Measurements from ENCODE around the gene CCHCR1.
A peak's percentile ranks its signal among the peaks of the same experiment; 100 is the strongest.
"Not testable (repeated sequence)": the region's sequence is repeated elsewhere in the genome, so short reads cannot be mapped to it uniquely, and the experiment has no call there.

CCHCR1 gene, protein sequence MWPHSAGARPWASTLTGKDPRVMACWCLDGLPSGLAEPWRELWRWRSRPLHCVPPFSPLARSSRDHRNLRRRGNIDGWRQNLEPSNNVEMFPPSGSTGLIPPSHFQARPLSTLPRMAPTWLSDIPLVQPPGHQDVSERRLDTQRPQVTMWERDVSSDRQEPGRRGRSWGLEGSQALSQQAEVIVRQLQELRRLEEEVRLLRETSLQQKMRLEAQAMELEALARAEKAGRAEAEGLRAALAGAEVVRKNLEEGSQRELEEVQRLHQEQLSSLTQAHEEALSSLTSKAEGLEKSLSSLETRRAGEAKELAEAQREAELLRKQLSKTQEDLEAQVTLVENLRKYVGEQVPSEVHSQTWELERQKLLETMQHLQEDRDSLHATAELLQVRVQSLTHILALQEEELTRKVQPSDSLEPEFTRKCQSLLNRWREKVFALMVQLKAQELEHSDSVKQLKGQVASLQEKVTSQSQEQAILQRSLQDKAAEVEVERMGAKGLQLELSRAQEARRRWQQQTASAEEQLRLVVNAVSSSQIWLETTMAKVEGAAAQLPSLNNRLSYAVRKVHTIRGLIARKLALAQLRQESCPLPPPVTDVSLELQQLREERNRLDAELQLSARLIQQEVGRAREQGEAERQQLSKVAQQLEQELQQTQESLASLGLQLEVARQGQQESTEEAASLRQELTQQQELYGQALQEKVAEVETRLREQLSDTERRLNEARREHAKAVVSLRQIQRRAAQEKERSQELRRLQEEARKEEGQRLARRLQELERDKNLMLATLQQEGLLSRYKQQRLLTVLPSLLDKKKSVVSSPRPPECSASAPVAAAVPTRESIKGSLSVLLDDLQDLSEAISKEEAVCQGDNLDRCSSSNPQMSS

GRCh38 chr6:31157513-31158139 is at the start of gene CCHCR1:
CCHCR1 (minus strand) TSS chr6:31157802; CDS start chr6:31157600, 202 bp downstream.
- Histone ChIP-seq H3K4me3 (ENCODE audit: low read depth in 1 of 5, low read length in 5 of 5) (peak within 1 kb of the TSS; percentile 73 to 89 (median 87)), H3K27ac (ENCODE audit: low read depth, low read length) (peak within 1 kb of the TSS; percentile 30), H3K9ac (ENCODE audit: low read length in 5 of 5) (peak within 1 kb of the TSS in 4 of 5 donors; percentile 74 to 84 (median 80)), H3K36me3 (ENCODE audit: control insufficient read depth in 5 of 5, insufficient read depth in 5 of 5, low read length in 5 of 5) (peaks cover 0 to 25% (median 12%) of the 10 kb centered on the region in 5 donors), H3K9me3 (ENCODE audit: control insufficient read depth in 5 of 5, low read length in 5 of 5) (no peaks in the 10 kb centered on the region), H3K27me3 (ENCODE audit: control insufficient read depth in 5 of 5, insufficient read depth in 4 of 5, low read length in 5 of 5) (peaks cover 0 to 5% (median 0%) of the 10 kb centered on the region in 5 donors), H3K4me1 (ENCODE audit: control insufficient read depth in 5 of 5, insufficient read depth in 5 of 5, low read length in 5 of 5) (peaks cover 7 to 21% (median 17%) of the 10 kb centered on the region in 5 donors)

- Histone ChIP-seq H3K9ac (ENCODE audit: low read length in 5 of 5) (no peak overlapping the region), H3K4me3 (ENCODE audit: low read depth in 1 of 5, low read length in 5 of 5) (no peak overlapping the region), H3K4me1 (ENCODE audit: control insufficient read depth in 5 of 5, insufficient read depth in 5 of 5, low read length in 5 of 5) (peaks cover 0 to 35% (median 29%) of the 10 kb centered on the region in 5 donors), H3K27ac (ENCODE audit: low read depth, low read length) (no peak overlapping the region), H3K27me3 (ENCODE audit: control insufficient read depth in 5 of 5, insufficient read depth in 4 of 5, low read length in 5 of 5) (no peaks in the 10 kb centered on the region), H3K36me3 (ENCODE audit: control insufficient read depth in 5 of 5, insufficient read depth in 5 of 5, low read length in 5 of 5) (peaks cover 0 to 3% (median 2%) of the 10 kb centered on the region in 5 donors), H3K9me3 (ENCODE audit: control insufficient read depth in 5 of 5, low read length in 5 of 5) (peaks cover 0 to 5% (median 2%) of the 10 kb centered on the region in 5 donors)
Observed at GRCh38 chr6:31205638-31206037, 48.0 kb upstream of the CCHCR1 start.

GRCh38 chr6:31204751-31205145 is 47.1 kb upstream of the CCHCR1 start:
- Histone ChIP-seq H3K27ac (ENCODE audit: low read depth, low read length) (peak overlapping the region; percentile 89), H3K4me1 (ENCODE audit: control insufficient read depth in 5 of 5, insufficient read depth in 5 of 5, low read length in 5 of 5) (peaks cover 0 to 38% (median 27%) of the 10 kb centered on the region in 5 donors), H3K36me3 (ENCODE audit: control insufficient read depth in 5 of 5, insufficient read depth in 5 of 5, low read length in 5 of 5) (peaks cover 0 to 3% (median 2%) of the 10 kb centered on the region in 5 donors), H3K9ac (ENCODE audit: low read length in 5 of 5) (no peak overlapping the region), H3K27me3 (ENCODE audit: control insufficient read depth in 5 of 5, insufficient read depth in 4 of 5, low read length in 5 of 5) (no peaks in the 10 kb centered on the region), H3K4me3 (ENCODE audit: low read depth in 1 of 5, low read length in 5 of 5) (peak overlapping the region in 1 of 5 donors; percentile 66), H3K9me3 (ENCODE audit: control insufficient read depth in 5 of 5, low read length in 5 of 5) (peaks cover 0 to 11% (median 2%) of the 10 kb centered on the region in 5 donors)

DNA sequence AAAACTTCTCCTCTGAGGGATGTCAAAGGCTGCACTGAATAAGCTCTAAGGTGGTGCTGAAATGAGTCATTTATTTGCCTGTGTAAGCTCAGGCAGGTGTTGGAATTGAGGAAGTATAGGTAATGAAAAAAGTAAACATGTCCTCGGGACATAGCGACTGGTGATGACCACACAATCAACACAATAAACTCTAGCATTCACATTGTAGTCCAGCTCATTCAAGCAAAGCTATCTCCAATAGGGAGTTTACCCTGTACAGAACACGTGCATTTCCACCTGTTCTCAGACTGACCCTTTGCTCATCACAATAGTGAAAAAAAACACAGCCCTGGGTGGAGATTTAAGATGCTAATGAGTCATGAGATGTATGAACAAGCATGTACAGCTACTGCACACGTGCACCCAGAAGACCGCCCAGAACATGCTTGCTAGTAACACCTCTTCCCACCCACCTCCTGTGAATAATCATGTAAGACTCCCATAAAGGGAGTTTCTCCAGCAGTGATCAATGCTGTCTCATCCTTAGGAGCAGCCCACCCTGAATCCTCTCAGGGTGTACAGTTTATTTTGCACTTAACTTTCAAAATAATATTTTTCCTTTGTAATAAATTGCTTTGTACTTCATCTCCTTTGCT is 45.9 kb upstream of the CCHCR1 start:
- Histone ChIP-seq H3K4me3 (ENCODE audit: low read depth in 1 of 5, low read length in 5 of 5) (peak overlapping the region; percentile 66 to 85 (median 70)), H3K36me3 (ENCODE audit: control insufficient read depth in 5 of 5, insufficient read depth in 5 of 5, low read length in 5 of 5) (peaks cover 0 to 3% (median 2%) of the 10 kb centered on the region in 5 donors), H3K9ac (ENCODE audit: low read length in 5 of 5) (peak overlapping the region in 3 of 5 donors; percentile 25 to 59 (median 53)), H3K27me3 (ENCODE audit: control insufficient read depth in 5 of 5, insufficient read depth in 4 of 5, low read length in 5 of 5) (no peaks in the 10 kb centered on the region), H3K9me3 (ENCODE audit: control insufficient read depth in 5 of 5, low read length in 5 of 5) (peaks cover 0 to 11% (median 2%) of the 10 kb centered on the region in 5 donors), H3K27ac (ENCODE audit: low read depth, low read length) (peak overlapping the region; percentile 89), H3K4me1 (ENCODE audit: control insufficient read depth in 5 of 5, insufficient read depth in 5 of 5, low read length in 5 of 5) (peaks cover 0 to 33% (median 28%) of the 10 kb centered on the region in 5 donors)

DNA sequence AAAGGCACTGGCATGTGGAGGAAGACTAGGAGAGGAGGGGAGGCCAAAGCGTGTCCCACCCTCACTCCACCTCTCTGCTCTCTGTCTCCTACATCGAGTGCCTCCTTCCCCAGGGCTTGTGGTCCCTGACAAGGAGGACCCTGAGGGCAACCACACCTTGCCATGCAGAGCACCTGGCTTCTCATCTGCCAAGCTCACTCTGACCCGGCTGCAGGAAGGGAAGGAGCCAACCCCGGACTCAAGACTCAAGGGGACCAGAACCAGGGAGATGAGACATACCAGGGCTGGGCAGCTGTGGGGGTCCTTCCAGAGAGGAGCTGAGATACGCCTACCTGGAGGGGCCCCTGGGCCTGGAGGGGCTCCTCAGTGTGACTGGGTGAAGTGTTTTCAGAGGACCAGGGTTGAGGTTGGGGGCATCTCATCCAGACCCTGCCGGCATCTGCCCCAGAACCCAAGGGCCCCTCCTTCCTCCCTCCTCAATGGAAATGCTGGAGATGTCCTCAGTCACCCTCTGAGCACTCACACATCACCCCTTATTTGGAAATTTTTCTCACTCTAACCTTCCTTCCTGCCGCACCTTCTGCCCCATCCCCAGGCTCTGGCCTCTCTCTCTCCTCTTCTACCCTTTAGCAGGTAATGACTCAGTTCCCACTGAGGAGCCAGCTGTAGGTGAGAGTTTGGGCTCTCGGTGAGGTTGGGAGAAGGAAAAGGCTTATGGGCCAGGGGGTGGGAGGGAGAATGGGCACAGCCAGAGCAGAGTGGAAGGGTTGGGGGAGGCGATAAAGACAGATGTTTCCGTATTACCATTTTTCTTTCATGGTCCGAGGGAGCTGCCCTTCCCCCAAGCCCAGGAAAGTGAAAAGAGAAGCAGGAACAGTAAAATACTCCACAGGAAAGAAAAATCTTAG is 44.9 kb upstream of the CCHCR1 start:
- Histone ChIP-seq H3K4me3 (ENCODE audit: low read depth in 1 of 5, low read length in 5 of 5) (no peak overlapping the region), H3K27me3 (ENCODE audit: control insufficient read depth in 5 of 5, insufficient read depth in 4 of 5, low read length in 5 of 5) (no peaks in the 10 kb centered on the region), H3K36me3 (ENCODE audit: control insufficient read depth in 5 of 5, insufficient read depth in 5 of 5, low read length in 5 of 5) (peaks cover 0 to 3% (median 2%) of the 10 kb centered on the region in 5 donors), H3K9ac (ENCODE audit: low read length in 5 of 5) (no peak overlapping the region), H3K4me1 (ENCODE audit: control insufficient read depth in 5 of 5, insufficient read depth in 5 of 5, low read length in 5 of 5) (peaks cover 0 to 33% (median 20%) of the 10 kb centered on the region in 5 donors), H3K9me3 (ENCODE audit: control insufficient read depth in 5 of 5, low read length in 5 of 5) (peaks cover 0 to 11% (median 2%) of the 10 kb centered on the region in 5 donors), H3K27ac (ENCODE audit: low read depth, low read length) (peak overlapping the region; percentile 89)

DNA sequence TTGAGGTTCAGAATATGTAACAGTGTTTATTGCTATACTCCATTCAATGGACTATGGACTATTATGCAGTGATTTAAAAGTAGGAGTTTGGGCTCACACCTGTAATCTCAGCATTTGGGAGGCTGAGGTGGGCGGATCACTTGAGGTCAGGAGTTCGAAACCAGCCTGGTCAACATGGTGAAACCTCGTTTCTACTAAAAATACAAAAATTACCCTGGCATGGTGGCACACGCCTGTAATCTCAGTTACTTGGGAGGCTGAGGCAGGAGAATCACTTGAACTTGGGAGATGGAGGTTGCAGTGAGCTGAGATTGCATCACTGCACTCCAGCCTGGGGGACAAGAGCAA is 41.5 kb upstream of the CCHCR1 start:
- Histone ChIP-seq H3K9me3 (ENCODE audit: control insufficient read depth in 5 of 5, low read length in 5 of 5) (peaks cover 0 to 11% (median 2%) of the 10 kb centered on the region in 5 donors), H3K27ac (ENCODE audit: low read depth, low read length) (peak overlapping the region; percentile 94), H3K9ac (ENCODE audit: low read length in 5 of 5) (peak overlapping the region in 2 of 5 donors; percentile 68 to 84), H3K4me1 (ENCODE audit: control insufficient read depth in 5 of 5, insufficient read depth in 5 of 5, low read length in 5 of 5) (peaks cover 0 to 33% (median 18%) of the 10 kb centered on the region in 5 donors), H3K4me3 (ENCODE audit: low read depth in 1 of 5, low read length in 5 of 5) (peak overlapping the region in 2 of 5 donors; percentile 80 to 81)
- not testable (repeated sequence) for H3K36me3 ChIP-seq (ENCODE audit: control insufficient read depth in 5 of 5, insufficient read depth in 5 of 5, low read length in 5 of 5); H3K27me3 ChIP-seq (ENCODE audit: control insufficient read depth in 5 of 5, insufficient read depth in 4 of 5, low read length in 5 of 5)

GRCh38 chr6:31197559-31198305 is 40.1 kb upstream of the CCHCR1 start:
- peaks cover 0 to 3% (median 2%) of the 10 kb centered on the region in 5 donors for H3K36me3 ChIP-seq (ENCODE audit: control insufficient read depth in 5 of 5, insufficient read depth in 5 of 5, low read length in 5 of 5)

GRCh38 chr6:31196251-31197022 is 38.8 kb upstream of the CCHCR1 start:
- Histone ChIP-seq H3K9ac (ENCODE audit: low read length in 5 of 5) (peak overlapping the region in 1 of 5 donors; percentile 85), H3K9me3 (ENCODE audit: control insufficient read depth in 5 of 5, low read length in 5 of 5) (peaks cover 0 to 11% (median 2%) of the 10 kb centered on the region in 5 donors), H3K4me1 (ENCODE audit: control insufficient read depth in 5 of 5, insufficient read depth in 5 of 5, low read length in 5 of 5) (peaks cover 0 to 20% (median 10%) of the 10 kb centered on the region in 5 donors), H3K4me3 (ENCODE audit: low read depth in 1 of 5, low read length in 5 of 5) (peak overlapping the region in 4 of 5 donors; percentile 67 to 86 (median 80)), H3K27ac (ENCODE audit: low read depth, low read length) (peak overlapping the region; percentile 94)
- H3K36me3 ChIP-seq (ENCODE audit: control insufficient read depth in 5 of 5, insufficient read depth in 5 of 5, low read length in 5 of 5); H3K27me3 ChIP-seq (ENCODE audit: control insufficient read depth in 5 of 5, insufficient read depth in 4 of 5, low read length in 5 of 5): not testable (repeated sequence)

More at GRCh38 chr6:31197559-31198305, 40.1 kb upstream of the CCHCR1 start:
- Histone ChIP-seq H3K4me3 (ENCODE audit: low read depth in 1 of 5, low read length in 5 of 5) (peak overlapping the region; percentile 74 to 86 (median 80)), H3K9ac (ENCODE audit: low read length in 5 of 5) (peak overlapping the region; percentile 48 to 85 (median 82)), H3K27me3 (ENCODE audit: control insufficient read depth in 5 of 5, insufficient read depth in 4 of 5, low read length in 5 of 5) (no peaks in the 10 kb centered on the region), H3K27ac (ENCODE audit: low read depth, low read length) (peak overlapping the region; percentile 94), H3K4me1 (ENCODE audit: control insufficient read depth in 5 of 5, insufficient read depth in 5 of 5, low read length in 5 of 5) (peaks cover 0 to 20% (median 10%) of the 10 kb centered on the region in 5 donors), H3K9me3 (ENCODE audit: control insufficient read depth in 5 of 5, low read length in 5 of 5) (peaks cover 0 to 11% (median 2%) of the 10 kb centered on the region in 5 donors)
